Measurements from ENCODE around the gene OSBPL9.

DNA sequence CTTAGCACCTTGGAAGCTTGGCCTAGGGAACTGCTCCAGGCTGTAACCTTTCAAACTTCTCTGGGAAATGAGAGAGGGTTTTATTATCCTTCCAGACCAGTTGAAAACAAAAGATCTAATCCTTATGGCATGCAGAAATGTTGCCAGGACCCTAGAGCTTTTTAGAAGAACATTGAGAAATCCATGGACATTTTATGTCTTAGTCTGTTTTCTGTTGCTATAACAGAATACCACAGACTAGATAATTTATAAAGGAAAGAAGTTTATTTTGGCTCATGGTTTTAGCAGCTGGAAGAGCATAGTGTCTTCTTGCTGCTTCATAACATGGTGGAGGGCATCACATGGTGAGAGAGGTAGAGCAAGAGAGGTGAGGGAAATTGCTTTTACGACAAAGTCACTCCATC is 25.8 kb downstream of the OSBPL9 start:
- TF ChIP-seq, protein P1, sequence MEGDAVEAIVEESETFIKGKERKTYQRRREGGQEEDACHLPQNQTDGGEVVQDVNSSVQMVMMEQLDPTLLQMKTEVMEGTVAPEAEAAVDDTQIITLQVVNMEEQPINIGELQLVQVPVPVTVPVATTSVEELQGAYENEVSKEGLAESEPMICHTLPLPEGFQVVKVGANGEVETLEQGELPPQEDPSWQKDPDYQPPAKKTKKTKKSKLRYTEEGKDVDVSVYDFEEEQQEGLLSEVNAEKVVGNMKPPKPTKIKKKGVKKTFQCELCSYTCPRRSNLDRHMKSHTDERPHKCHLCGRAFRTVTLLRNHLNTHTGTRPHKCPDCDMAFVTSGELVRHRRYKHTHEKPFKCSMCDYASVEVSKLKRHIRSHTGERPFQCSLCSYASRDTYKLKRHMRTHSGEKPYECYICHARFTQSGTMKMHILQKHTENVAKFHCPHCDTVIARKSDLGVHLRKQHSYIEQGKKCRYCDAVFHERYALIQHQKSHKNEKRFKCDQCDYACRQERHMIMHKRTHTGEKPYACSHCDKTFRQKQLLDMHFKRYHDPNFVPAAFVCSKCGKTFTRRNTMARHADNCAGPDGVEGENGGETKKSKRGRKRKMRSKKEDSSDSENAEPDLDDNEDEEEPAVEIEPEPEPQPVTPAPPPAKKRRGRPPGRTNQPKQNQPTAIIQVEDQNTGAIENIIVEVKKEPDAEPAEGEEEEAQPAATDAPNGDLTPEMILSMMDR (IDR thresholded peaks at IDR 0.05; ENCODE audit: low read length) = no peak
- TF ChIP-seq EZH2phosphoT487 (IDR thresholded peaks at IDR 0.05; ENCODE audit: low read length) = no peak
- TF ChIP-seq EZH2 (optimal IDR thresholded peaks at IDR 0.05; ENCODE audit: low read depth, low read length) = no peak

Data from MM.1S (cell line).